A549 (cell line): ENCODE data around the gene KCNQ1.

Experiments used
- CTCF ChIP-seq: fragments of >200 bp; sonication (Bioruptor Twin); formaldehyde crosslinking; IDR thresholded peaks from 3 replicates; pipeline ENCODE4 v1.5.1; 2016
- EP300 ChIP-seq, 2 experiments: fragments of >200 bp; sonication (Bioruptor Twin); formaldehyde crosslinking; IDR thresholded peaks; 2 replicates in 1 of 2; 3 replicates in 1 of 2; pipeline ENCODE4 v1.6.1; 2016 to 2017
- HOXB13 ChIP-seq: fragments of 250-450 bp; sonication (Bioruptor Pico); IDR thresholded peaks from 2 replicates; pipeline ENCODE4 v1.5.0; 2020; ENCODE audit warnings: low read depth, mild to moderate bottlenecking, moderate library complexity
- MAFK ChIP-seq: fragments of 450-650 bp; IDR thresholded peaks from 2 replicates; pipeline ENCODE4 v1.6.1; 2014; ENCODE audit not compliant: partially characterized antibody
- POLR2A ChIP-seq: IDR thresholded peaks from 2 replicates; pipeline ENCODE4 v1.6.1; 2012; ENCODE audit warnings: mild to moderate bottlenecking, low read length
- SMC3 ChIP-seq: fragments of >200 bp; sonication (Bioruptor Twin); formaldehyde crosslinking; IDR thresholded peaks from 3 replicates; pipeline ENCODE4 v1.6.1; 2018; ENCODE audit warnings: inconsistent platforms

- no peak for TF ChIP-seq MAFK
- no peak for TF ChIP-seq CTCF
- no peak for TF ChIP-seq SMC3
- TF ChIP-seq HOXB13 (CRISPR knock-in tag) = no peak
- no peak for TF ChIP-seq EP300 (IDR thresholded peaks at IDR 0.05)
- no peak for TF ChIP-seq POLR2A
These were observed 344.5 kb downstream of the KCNQ1 start for GRCh38 chr11:2789331-2789730.
